GM12874 (cell line): Measurements from ENCODE around the gene CD81.

Experiments used
- CTCF ChIP-seq: IDR thresholded peaks from 2 replicates; pipeline ENCODE4 v1.5.1; 2011; ENCODE audit warnings: low read depth, mild to moderate bottlenecking, control low read depth, low read length, moderate library complexity; ENCODE audit not compliant: insufficient read depth

CD81 gene

GRCh38 chr11:2397005-2397404 lies 19.9 kb downstream of the CD81 start:
- TF ChIP-seq CTCF = no peak

- no peak for TF ChIP-seq CTCF
These were observed 21.7 kb downstream of the CD81 start for GRCh38 chr11:2398664-2399355.

GRCh38 chr11:2399488-2400068 lies 22.5 kb downstream of the CD81 start:
- TF ChIP-seq CTCF = no peak

GRCh38 chr11:2400069-2400761 lies 23.1 kb downstream of the CD81 start, which contains the start of gene TSSC4:
Gene TSSC4, plus strand, starts transcription at chr11:2400750. Its CDS starts 1,884 bp downstream, at chr11:2402634.
- peak; percentile 98 for TF ChIP-seq CTCF

- no peak for TF ChIP-seq CTCF
These were observed 23.8 kb downstream of the CD81 start for GRCh38 chr11:2400762-2401435.

GRCh38 chr11:2401436-2401984 lies 24.4 kb downstream of the CD81 start:
- TF ChIP-seq CTCF = no peak

GRCh38 chr11:2402106-2402505 lies 25.0 kb downstream of the CD81 start:
- no peak for TF ChIP-seq CTCF
